Left cardiac atrium (tissue), 4 donors: ENCODE results near the gene AP4S1. TPM values are rescaled to one million over a fixed set of nuclear protein-coding genes. Genes with fewer than 3 reads are reported as not detected.
"Not testable (repeated sequence)": the region's sequence is repeated elsewhere in the genome, so short reads cannot be mapped to it uniquely, and the experiment has no call there.

Experiments used
- ATAC-seq, 2 donors: fragments of 200-7000 bp; cut with Tn5 transposase; one replicate each; pipeline ENCODE4 v1.9.1; 2020; ENCODE audit warnings: mild to moderate bottlenecking in 2 of 2, moderate library complexity in 2 of 2
- DNase-seq: peaks from one replicate; pipeline ENCODE4 v3.0.0-alpha.2; 2020
- intact Hi-C, 2 donors: fragments of 100-400 bp; cut with DNase I; formaldehyde crosslinking; loops; one replicate each; pipeline versions ENCODE4 v1.14.1 to v1.15.1; 2022 to 2023
- total RNA-seq, 2 donors: library from RNA; stranded (reverse); fragmentation: NEBNext Ultra II Directional; extraction: Animal tissue kit (Norgen Biotek cat#: 25700); gene quantifications; one replicate each; pipeline ENCODE4 v1.2.1, GENCODE V29; 2021
- donor health status: DM: no; HTN: yes; CAD: no.
- donor health status: DM: no; HTN: yes; CAD: no; lungs with severe emphysema.
- donor health status: DM: yes; HTN: yes; CAD: no.
- donor health status: Dilated cardiomyopathy.

Gene AP4S1
- total RNA-seq, 2 donors from 2014 or later: 6.3 to 7.5 TPM

DNA sequence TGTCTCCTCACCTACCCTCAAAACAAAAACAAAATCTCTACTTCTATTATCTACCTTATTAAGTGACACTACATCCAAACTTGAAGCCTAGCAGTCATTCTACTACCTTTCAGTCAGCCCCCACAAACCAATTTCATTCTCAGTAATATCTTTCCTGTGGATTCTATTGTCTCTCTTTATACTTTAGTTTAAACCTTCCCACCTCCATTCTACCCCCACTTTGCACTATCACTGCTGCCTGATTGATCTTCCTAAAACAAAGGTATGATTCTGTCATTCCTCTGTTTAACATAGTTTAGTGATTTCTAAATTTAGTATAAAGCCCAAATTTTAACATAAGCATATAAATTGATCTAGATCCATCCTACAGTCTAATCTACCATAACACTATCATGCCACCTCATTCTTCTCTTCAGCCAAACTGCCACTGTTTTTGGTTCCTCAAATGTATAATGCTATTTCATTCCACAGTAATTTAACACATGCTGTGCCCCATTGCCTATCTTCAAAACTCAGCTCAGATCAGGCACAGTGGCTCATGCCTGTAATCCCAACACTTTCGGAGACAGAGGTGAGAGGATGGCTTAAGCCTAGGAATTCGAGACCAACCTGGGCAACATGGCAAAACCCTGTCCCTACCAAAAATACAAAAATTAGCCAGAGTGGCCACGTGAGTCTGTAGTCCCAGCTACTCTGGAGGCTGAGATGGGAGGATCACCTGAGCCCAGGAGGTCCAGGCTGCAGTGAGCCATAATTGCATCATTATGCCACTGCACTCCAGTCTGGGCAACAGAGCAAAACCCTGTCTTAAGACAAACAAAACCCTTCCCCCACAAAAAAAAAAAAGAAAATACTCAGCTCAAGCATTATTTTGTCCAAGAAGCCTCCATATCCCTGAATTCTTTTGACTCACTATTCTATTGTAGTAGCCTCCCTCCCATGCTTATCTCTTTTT, 3.8 kb downstream of the AP4S1 start:
- intact Hi-C loops: loop anchor here in 1 of 2 donors (5.0 kb wide), 1 partner anchor 37 kb away; no protein-coding TSS in a partner anchor
- DNase-seq (no peak), ATAC-seq (no peak)

DNA sequence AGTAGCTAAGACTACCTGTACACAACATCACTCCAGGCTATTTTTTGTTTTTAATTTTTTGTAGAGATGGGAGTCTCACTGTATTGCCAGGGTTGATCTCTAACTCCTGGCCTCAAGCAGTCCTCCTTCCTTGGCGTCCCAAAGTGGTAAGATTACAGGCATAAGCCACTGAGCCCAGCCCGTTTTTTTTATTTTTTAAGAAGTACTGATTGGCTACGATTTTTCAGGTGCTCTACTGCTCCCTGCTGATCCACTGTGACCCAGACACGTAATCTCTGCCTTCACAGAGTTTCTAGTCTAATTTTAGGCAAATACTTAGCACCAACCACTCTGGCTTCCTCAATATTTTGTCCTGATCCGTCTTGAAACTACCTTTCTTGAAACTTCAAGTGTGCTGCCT, 5.0 kb downstream of the AP4S1 start:
- no peak for ATAC-seq
- intact Hi-C loops: no loop called here
- no peak for DNase-seq

DNA sequence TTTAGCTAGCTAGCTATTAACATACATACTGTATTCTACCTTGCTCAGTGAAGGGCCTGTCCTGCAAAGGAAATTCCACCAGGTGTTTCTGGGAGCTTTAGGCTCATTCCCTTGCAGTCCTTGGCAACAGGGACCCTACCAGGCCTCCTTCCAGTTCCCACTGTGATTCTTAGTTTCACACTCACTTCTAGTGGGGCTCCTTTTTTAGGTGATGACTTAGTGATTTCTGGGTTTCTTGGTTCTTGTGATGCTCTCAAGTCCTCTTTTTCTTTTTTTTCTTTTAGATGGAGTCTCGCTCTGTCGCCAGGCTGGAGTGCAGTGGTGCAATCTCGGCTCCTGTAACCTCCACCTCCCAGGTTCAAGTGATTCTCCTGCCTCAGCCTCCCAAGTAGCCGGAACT, 11.1 kb downstream of the AP4S1 start:
- no peak for ATAC-seq

DNA sequence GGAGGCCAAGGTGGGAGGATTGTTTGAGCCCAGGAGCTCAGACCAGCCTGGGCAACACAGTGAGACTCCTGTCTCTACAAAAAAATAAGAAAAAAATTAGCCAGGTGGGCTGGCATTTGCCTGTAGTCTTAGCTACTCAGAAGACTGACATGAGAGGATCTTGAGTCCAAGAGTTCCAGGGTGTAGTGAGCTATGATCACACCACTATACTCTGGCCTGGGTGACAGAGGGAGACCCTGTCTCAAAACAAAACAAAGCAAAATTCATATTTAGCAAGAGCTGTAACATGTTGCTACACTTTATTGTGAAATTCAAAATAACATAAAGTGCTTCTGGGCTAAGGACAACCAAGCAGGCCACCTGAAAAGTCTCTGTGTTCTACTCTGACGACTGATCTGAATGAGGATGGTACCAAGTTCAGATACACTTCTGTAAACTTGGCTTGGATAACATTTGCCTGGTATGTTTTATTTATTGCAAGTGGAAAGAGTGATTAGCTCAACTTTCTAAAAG, 12.3 kb downstream of the AP4S1 start:
- DNase-seq (no peak), ATAC-seq (no peak)
- intact Hi-C loops: no loop called here

More for the DNA sequence above, 11.1 kb downstream of the AP4S1 start:
- intact Hi-C loops: no loop called here
- no peak for DNase-seq

DNA sequence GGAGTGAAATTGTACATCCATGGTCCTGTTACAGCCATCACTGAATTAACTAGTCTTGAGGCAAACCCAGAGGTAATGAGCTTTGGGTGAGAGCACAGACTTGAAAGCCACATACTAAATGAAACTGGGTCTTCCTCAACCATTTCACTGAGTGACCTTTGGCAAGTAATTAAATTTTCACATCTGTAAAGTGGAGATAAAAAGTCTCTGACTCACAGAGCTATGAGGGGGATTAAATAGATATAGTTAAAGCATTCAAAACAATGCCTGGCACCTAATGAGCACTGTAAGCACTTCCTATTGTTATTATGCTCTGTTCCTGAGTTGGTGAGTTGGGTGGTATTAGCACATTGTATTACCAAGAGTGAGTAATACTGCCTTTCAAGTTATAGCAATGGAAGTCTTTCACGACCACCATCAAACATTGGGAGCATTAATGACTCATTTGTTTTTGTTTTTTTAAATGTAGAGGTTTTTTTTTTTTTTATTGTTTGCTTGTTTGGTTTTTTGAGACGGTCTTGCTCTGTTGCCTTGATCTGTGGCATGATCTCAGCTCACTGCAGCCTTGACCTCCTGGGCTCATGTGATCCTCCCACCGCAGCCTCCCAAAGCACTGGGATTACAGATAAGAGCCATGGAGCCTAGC, 13.2 kb downstream of the AP4S1 start:
- no peak for DNase-seq
- intact Hi-C loops: no loop called here
- ATAC-seq: peak; percentile 47

DNA sequence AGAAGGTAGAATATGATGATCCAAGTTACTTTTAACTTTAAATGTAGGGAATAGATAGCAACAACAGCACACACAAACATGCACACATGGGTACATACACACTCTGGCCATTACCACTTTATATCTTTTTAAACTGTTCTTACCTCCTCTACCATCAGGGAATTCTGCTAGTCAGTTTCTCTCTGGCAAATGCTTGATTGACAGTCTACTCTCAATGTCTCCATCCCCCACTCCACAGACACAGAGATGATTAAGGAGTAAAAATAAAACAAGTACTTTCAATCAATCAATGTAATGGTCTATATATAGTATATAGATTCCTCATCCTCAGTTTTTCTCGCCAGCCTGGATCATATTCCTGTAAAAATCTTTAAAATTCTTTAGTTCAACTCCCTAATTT, 16.9 kb downstream of the AP4S1 start:
- DNase-seq (no peak), ATAC-seq (no peak)
- intact Hi-C loops: no loop called here

DNA sequence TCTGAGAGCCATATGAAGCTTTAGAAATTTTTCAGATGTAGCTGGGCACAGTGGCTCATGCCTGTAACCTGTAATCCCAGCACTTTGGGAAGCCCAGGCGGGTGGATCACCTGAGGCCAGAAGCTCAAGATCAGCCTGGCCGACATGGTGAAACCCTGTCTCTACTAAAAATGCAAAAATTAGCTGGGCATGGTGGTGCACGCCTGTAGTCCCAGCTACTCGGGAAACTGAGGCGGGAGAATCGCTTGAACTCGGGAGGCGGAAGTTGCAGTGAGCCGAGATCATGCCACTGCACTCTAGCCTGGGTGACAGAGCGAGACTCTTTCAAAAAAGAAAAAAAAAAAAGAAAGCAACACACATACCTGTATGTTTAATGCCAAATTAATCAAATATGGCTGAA, 17.4 kb downstream of the AP4S1 start:
- DNase-seq, ATAC-seq, intact Hi-C loops: not testable (repeated sequence)

DNA sequence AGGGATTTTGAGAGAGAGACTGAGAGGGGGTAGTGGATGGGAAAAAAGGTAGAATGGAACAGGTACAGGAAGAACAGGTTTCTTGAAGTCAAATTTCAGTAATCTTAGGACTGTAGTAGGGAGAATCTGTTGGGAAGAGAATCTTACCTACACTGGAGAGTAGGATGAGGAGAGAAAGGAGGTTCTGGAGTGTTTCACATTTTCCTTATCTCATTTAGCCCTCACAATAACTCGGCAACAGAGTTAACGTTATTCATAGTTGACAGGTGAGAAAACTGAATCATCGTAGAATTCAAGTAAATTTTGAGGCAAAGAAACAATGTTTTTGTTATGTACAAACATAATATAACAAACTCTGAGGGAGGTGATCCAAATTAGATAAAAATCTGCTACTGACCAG, 17.9 kb downstream of the AP4S1 start:
- DNase-seq: no peak
- intact Hi-C loops: no loop called here
- ATAC-seq: peak in 1 of 2 donors; percentile 71

DNA sequence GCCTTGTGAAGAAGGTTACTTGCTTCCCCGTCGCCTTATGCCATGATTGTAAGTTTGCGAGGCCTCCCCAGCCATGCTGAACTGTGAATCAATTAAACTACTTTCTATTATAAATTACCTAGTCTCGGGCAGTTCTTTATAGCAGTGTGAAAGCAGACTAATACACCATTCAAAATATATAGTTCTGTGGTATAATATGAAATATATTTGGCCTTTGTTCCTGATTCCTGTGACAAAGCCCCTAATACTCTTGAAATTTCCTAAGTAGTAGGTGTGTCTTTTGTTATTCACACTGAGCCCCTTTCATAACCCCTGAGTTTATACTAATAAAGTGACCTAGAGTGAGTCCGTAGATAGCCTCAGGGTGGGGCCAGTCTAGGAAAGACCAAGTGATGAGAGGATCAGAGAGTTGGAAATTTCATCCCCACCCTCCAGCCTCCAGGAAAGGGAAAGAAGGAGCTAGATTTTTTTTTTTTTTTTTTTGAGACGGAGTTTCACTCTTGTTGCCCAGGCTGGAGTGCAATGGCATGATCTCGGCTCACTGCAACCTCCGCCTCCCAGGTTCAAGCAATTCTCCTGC, 20.1 kb downstream of the AP4S1 start:
- ATAC-seq (no peak), DNase-seq (no peak)
- intact Hi-C loops: no loop called here

DNA sequence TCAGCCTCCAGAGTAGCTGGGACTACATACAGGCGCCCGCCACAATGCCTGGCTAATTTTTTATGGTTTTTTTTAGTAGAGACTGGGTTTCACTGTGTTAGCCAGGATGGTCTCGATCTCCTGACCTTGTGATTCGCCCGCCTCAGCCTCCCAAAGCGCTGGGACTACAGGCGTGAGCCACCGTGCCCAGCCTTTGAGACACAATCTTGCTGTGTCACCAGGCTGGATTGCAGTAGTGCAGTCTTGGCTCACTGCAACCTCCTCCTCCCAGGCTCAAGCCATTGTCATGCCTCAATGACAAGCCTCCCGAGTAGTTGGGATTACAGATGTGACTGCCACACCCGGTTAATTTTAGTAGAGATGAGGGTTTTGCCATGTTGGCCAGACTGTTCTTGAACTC, 22.1 kb downstream of the AP4S1 start:
- ATAC-seq (no peak), DNase-seq (no peak)
- intact Hi-C loops: no loop called here

DNA sequence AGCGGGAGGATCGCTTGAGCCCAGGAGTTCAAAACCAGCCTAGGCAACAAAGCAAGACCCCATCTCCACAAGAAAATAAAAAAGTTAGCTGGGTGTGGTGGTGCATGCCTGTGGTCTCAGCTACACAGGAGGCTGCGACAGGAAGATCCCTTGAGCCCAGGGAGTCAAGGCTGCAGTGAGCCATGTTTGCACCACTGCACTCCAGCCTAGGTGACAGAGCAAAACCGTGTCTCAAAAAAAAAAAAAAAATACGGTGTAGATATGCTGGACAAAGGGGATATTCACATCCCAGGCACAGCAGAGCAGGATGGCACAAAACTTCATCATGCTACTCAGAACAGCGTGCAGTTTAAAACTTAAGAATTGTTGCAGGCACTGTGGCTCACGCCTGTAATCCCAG, 25.6 kb downstream of the AP4S1 start:
- DNase-seq (no peak), ATAC-seq (no peak)
- intact Hi-C loops: no loop called here

DNA sequence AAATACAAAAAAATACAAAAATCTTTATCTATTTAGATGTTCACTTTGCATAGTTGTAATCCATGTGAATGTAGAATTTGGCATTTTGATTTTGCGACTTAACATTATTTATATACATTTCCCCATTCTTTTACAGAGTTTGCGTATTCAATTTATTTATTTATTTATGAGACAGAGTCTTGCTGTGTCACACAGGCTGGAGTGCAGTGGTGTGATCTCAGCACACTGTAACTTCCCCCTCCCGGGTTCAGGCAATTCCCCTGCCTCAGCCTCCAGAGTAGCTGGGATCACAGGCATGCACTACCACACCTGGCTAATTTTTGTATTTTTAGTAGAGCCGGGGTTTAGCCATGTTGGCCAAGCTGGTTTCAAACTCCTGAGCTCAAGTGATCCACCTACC, 26.1 kb downstream of the AP4S1 start:
- ATAC-seq: no peak
- DNase-seq: no peak
- intact Hi-C loops: no loop called here

DNA sequence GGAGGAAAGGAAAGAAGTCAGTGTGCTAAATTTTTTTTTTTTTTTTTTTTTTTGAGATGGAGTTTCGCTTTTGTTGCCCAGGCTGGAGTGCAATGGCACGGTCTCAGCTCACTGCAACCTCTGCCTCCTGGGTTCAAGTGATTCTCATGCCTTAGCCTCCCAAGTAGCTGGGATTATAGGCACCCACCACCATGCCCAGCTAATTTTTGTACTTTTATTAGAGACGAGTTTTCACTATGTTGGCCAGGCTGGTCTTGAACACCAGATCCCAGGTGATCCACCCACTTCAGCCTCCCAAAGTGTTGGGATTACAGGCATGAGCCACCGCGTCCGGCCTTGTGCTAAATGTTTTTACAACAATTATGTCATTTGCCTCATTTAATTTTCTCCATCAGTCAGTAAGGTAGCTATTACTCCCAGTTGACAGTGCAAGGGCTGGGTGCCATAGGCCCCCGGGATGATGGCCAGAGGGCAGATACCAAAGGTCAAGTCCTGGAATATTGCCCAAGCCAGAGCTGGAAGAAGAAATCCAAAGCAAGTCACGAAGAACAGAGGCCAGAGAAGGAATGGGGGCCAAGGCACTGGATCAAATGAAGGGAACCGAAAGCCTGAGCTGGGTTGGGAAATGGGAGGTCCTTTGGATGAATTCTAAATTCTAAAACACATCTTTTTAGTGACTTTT, 27.6 kb downstream of the AP4S1 start:
- intact Hi-C loops: not testable (repeated sequence)
- DNase-seq: peak; percentile 68
- peak; percentile 72 to 88 for ATAC-seq

DNA sequence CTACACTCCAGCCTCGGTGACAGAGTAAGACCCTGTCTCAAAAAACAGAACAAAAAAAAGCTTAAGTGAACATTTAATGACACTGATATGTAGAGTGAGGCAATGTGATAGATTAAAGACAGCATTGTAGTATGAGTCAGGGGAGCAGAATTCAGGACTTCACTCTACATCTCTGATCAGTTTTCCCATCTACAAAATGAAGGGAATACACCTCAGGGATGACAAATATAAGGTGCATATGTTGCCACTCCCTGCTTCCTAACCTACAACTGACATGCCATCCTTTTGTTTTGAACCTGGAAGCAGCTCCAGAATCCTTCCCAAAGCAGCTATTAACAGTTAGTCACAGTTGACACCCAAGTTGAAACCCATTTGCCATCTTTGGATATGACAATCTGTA, 31.6 kb downstream of the AP4S1 start:
- intact Hi-C loops: no loop called here

DNA sequence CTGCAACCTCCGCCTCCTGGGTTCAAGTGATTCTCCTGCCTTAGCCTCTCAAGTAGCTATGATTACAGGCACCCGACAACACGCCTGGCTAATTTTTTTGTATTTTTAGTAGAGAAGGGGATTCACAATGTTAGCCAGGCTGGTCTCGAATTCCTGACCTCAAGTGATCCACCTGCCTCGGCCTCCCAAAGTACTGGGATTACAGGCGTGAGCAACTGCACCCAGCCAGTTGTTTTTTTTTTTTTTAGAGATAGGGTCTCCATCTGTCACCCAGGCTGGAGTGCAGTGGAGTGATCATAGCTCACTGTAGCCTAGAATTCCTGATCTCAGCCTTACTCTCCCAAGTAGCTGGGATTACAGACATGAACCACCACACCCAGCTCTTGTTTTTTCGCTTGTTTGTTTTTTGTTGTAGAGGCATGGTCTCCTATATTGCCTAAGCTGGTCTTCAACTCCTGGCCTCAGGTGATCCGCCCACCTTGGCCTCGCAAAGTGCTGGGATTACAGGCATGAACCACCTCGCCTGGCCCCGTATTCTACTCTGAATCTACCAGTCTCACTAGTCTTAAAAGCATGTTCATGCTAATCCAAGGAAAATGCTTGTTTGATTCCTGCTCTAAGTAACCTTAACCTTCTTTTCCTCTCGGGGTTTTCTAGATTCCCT, 32.4 kb downstream of the AP4S1 start:
- no peak for ATAC-seq
- intact Hi-C loops: no loop called here
- DNase-seq: no peak

More for the DNA sequence above, 31.6 kb downstream of the AP4S1 start:
- DNase-seq (no peak), ATAC-seq (no peak)

DNA sequence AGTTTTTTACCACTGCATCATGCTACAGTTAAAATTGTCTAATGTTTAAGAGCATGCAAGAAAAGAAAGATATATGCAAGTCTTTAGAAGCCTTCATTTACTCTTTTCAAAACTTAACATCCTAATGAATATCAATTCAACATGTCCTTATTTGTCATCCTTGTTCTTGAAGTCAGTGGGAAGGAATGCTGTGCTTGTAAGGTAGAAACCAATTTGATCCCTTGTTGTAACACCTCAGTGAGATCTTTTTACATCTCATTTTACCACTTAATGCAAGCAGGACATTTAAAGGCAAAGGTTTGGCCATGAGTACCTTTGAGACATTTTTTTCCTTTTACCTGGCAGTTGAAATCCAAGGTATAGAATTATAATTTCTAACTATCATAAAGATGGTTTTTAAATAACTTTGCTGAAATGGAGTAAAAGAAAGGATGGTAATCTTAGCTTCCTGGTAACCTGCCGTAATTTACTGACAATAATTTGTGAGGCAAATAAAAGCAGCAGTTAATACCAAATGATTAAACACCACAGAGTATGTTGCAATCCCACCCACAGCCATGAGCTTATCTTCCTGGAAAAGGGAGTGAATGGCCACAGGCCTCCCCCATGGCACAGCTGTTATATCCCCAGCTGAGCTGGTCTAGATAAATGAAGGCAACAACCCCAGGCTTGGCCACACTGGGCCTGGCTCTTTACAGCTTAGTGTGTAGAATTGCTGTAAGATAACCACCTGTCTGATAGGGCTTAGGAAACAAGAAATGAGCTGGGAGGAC, 33.9 kb downstream of the AP4S1 start:
- peak; percentile 62 for DNase-seq
- intact Hi-C loops: no loop called here
- ATAC-seq: peak; percentile 87 to 94

DNA sequence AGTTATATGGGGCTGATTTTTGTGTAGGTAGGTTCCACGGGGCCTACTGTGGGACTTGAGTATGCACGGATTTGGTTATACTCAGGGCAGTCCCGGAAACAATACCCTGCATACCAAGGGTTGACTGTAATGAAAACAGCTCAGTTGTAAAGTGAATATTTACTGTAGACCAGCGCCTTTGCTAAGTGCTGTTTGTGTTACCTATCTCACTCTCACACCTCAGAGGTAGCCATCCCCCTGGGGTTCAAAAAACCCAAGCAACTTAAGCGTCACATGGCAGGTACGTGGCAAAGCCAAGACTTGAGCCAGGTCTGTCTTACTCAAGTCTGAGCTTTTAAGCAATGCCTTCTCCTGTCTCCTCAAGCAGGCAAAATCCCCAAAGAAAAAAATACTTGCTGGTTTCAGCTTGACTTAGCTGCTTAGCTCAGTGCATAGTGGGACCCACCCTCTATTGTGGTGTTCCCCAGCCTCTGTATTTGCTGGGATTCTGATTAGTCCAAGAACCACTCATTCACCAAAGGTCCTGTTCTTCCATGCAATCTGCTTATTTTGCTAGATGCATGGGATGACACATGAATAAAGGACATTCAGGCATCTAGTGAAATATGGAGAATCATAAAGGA, 34.9 kb downstream of the AP4S1 start:
- DNase-seq (no peak), ATAC-seq (no peak)
- intact Hi-C loops: no loop called here

DNA sequence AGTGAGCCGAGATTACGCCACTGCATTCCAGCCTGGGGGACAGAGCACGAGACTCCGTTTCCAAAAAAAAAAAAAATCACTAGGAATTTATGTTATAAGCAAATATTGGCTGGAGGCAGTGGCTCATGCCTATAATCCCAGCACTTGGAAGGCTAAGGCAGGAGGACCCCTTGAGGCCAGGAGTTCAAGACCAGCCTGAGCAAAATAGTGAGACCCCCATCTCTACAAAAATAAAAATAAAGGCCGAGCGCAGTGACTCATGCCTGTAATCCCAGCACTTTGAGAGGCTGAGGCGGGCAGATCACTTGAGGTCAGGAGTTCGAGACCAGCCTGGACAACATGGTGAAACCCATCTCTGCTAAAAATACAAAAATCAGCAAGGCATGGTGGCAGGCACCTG, 37.5 kb downstream of the AP4S1 start:
- ATAC-seq, intact Hi-C loops, DNase-seq: not testable (repeated sequence)
